K562 (cell line): ENCODE data around the gene PRCD. TPM values are rescaled to one million over a fixed set of nuclear protein-coding genes. Genes with fewer than 3 reads are reported as not detected.

Source experiments
- ATAC-seq: fragments of 200-7000 bp; cut with Tn5 transposase; 3 replicates; pipeline ENCODE4 v1.9.1; 2020; ENCODE audit warnings: moderate library complexity
- BruUV-seq: library from RNA; stranded (reverse); fragments of 400-500 nt; replicated peaks from 2 replicates; lab custom pipeline; 2021; lab: Mats Ljungman, UMichigan
- CTCF ChIA-PET: fragments of 300-600 bp; formaldehyde crosslinking; extraction: SDS; loops from one replicate; lab custom pipeline; 2021; ENCODE audit warnings: low intra/inter-chr PET ratio; lab: Yijun Ruan, JAX
- POLR2A ChIA-PET: fragments of 300-600, 350-650 bp; sonication (Branson Sonifier 250); formaldehyde crosslinking; extraction: SDS; loops from one replicate; lab custom pipeline; 2021; ENCODE audit warnings: antibody characterized with exemption, inconsistent platforms; lab: Yijun Ruan, JAX
- DNase-seq, 4 experiments: peaks; one replicate each; pipeline versions ENCODE4 v3.0.0 to v3.0.0-alpha.2; 2011 to 2018; ENCODE audit warnings: low spot score in 3 of 4, mixed read lengths in 3 of 4; ENCODE audit errors: extremely low read depth in 1 of 4
- FAIRE-seq: peaks from 2 replicates; lab custom pipeline; 2011; peaks lifted over from hg19 to GRCh38; lab: Jason Lieb, UNC
- H2AFZ ChIP-seq: 2 replicates; pipeline ENCODE4 v1.6.0; 2011; ENCODE audit warnings: low read depth, low read length, control low read depth, inconsistent platforms
- H3K27ac ChIP-seq: fragments of 200-600 bp; 3 replicates; pipeline ENCODE4 v1.8.0; 2011; ENCODE audit warnings: low read depth, mild to moderate bottlenecking, control low read depth, inconsistent platforms, low read length, moderate library complexity, mixed read lengths; ENCODE audit errors: extremely low read depth
- H3K27me3 ChIP-seq, 2 experiments: fragments of 300-600 bp in 1 of 2; 2 replicates in 1 of 2; 3 replicates in 1 of 2; pipeline versions ENCODE4 v1.6.0 to v1.8.0; 2011; ENCODE audit warnings: inconsistent platforms in 2 of 2, low read length in 2 of 2, mild to moderate bottlenecking in 1 of 2, mixed read lengths in 1 of 2, moderate library complexity in 1 of 2; ENCODE audit not compliant: control insufficient read depth in 2 of 2, insufficient read depth in 2 of 2
- H3K36me3 ChIP-seq: fragments of 300-600 bp; 3 replicates; pipeline ENCODE4 v1.8.0; 2011; ENCODE audit warnings: mild to moderate bottlenecking, low read length, inconsistent platforms; ENCODE audit not compliant: control insufficient read depth, insufficient read depth
- H3K4me1 ChIP-seq, 2 experiments: fragments of 200-600 bp in 1 of 2; replicated peaks in 1 of 2; 2 replicates in 1 of 2; 3 replicates in 1 of 2; pipeline versions ENCODE4 v1.5.1 to v1.8.0; 2011; ENCODE audit warnings: inconsistent platforms in 2 of 2, low read length in 2 of 2, mild to moderate bottlenecking in 1 of 2, mixed read lengths in 1 of 2, moderate library complexity in 1 of 2; ENCODE audit not compliant: control insufficient read depth in 2 of 2, insufficient read depth in 2 of 2
- H3K4me2 ChIP-seq: 2 replicates; pipeline ENCODE4 v1.6.1; 2011; ENCODE audit warnings: low read length, control low read depth, inconsistent platforms, mixed read lengths; ENCODE audit not compliant: insufficient read depth
- H3K4me3 ChIP-seq: fragments of 200-600 bp; sonication (generic), shearing (Covaris generic); 2 replicates; pipeline ENCODE4 v1.5.1; 2016; ENCODE audit warnings: control low read depth, inconsistent platforms
- H3K79me2 ChIP-seq: fragments of 200-600 bp; 3 replicates; pipeline ENCODE4 v1.8.0; 2011; ENCODE audit warnings: low read length, inconsistent platforms; ENCODE audit not compliant: control insufficient read depth, insufficient read depth
- H3K9ac ChIP-seq, 2 experiments: 2 replicates each; pipeline versions ENCODE4 v1.6.0 to v1.6.1; 2011; ENCODE audit warnings: low read depth in 2 of 2, low read length in 2 of 2, control low read depth in 1 of 2, inconsistent platforms in 1 of 2, mild to moderate bottlenecking in 1 of 2, mixed read lengths in 1 of 2; ENCODE audit not compliant: insufficient read depth in 1 of 2
- H3K9me1 ChIP-seq: one replicate; pipeline ENCODE4 v1.6.0; 2011; ENCODE audit warnings: inconsistent platforms, mild to moderate bottlenecking, low read length, moderate library complexity; ENCODE audit not compliant: control insufficient read depth, insufficient read depth
- H3K9me3 ChIP-seq: replicated peaks from 2 replicates; pipeline ENCODE4 v1.5.1; 2011; ENCODE audit warnings: low read depth, low read length, inconsistent platforms; ENCODE audit not compliant: control insufficient read depth, insufficient read depth
- H4K20me1 ChIP-seq: replicated peaks from 2 replicates; pipeline ENCODE4 v1.6.1; 2011; ENCODE audit warnings: low read length, inconsistent platforms, mixed read lengths; ENCODE audit not compliant: control insufficient read depth, insufficient read depth
- ZNF174 ChIP-seq: fragments of 250-450 bp; sonication (Bioruptor Pico); IDR thresholded peaks from 2 replicates; pipeline ENCODE4 v1.4.0; 2020; ENCODE audit warnings: mild to moderate bottlenecking
- WGBS: fragments of 100-300 bp; shearing (Covaris generic); methylation state at CpG from one replicate; pipeline ENCODE4 v1.1.6; 2016; ENCODE audit warnings: low coverage, mixed read lengths; ENCODE audit not compliant: insufficient coverage; ENCODE audit errors: missing lambda C conversion rate; 5-methylcytosine and 5-hydroxymethylcytosine counted together
- in situ Hi-C: fragments of 300-500 bp; cut with MboI; formaldehyde crosslinking; loops from 4 replicates; pipeline ENCODE4 v1.15.0; 2018; ENCODE audit warnings: inconsistent platforms, mixed read lengths
- intact Hi-C: fragments of 100-400 bp; cut with micrococcal nuclease; formaldehyde crosslinking; loops from 2 replicates; pipeline ENCODE4 v1.14.2; 2022
- polyA plus RNA-seq, 8 experiments: library from polyadenylated mRNA; depleted of rRNA in 4 of 8; stranded (reverse) in 5 of 8; unstranded in 3 of 8; fragments of >200 nt; fragmentation: Nextera tagmentation in 2 of 8; fragmentation: Illumina TruSeq in 1 of 8; extraction: Ambion mirVana in 2 of 8; extraction: Trizol in 1 of 8; gene quantifications; 2 replicates each; pipeline versions ENCODE4 v1.2.1 to v1.2.3, GENCODE V29; 2011 to 2014; ENCODE audit warnings: inconsistent platforms in 1 of 8, missing spikeins in 1 of 8
- total RNA-seq, 7 experiments: library from RNA; depleted of rRNA in 6 of 7; stranded (reverse); fragments of >200 nt in 6 of 7; fragmentation: Illumina TruSeq in 2 of 7; extraction: Trizol in 2 of 7; gene quantifications; 2 replicates each; pipeline versions ENCODE4 v1.2.1 to v1.2.3, GENCODE V29; 2011 to 2021; ENCODE audit warnings: low replicate concordance in 1 of 7
- TF ChIP-seq, protein P1 (sequence below): fragments of 450-650 bp; formaldehyde crosslinking; IDR thresholded peaks from 2 replicates; pipeline ENCODE4 v1.4.0; 2020; ENCODE audit warnings: mild to moderate bottlenecking, mixed read lengths
- TF ChIP-seq, protein P2 (sequence below): fragments of 200-800 bp; sonication (Bioruptor generic); IDR thresholded peaks from 2 replicates; pipeline ENCODE4 v1.6.1; 2017; ENCODE audit warnings: missing genetic modification characterization, missing compliant biosample characterization

The PRCD gene
- total and polyA plus RNA-seq, 9 of the 15 experiments (the other 6 are each of a cell fraction or from before 2014, with no cell fraction given) = 0.20 to 0.25 (median 0.21) TPM; not detected in 6

DNA sequence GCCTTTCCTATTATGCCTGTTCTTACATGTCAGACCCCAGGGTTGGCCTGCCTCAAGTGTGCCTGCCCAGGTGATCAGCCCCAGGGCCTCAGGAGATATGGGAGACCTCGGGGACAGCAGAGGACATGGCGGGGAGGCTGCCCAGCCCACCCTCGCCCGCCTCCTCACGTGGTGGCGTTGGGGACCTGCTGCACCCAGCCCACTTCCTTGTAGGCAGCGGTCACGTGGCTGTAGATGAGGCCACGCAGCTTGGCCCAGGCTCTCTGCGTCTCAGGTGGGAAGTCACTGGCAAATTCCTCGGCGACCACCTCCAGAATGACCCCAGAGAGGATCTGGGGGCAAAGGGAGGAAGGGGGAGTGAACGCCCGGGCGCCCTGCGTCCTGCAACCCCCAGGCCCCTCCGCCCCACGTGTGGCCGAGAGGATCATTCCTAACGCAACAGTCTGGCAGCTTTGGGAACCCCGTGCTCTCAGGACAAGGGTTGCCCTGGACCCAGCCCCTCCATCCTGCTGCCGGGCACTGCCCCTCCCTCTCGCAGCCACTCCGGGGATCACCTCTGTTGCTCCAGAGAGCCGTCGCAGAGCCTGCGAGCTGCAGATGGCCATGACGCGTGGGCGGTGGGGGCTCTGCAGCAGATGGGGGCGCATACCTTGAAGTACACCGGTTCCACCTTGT, 8.9 kb upstream of the PRCD start (continued):
- TF ChIP-seq, protein P1, sequence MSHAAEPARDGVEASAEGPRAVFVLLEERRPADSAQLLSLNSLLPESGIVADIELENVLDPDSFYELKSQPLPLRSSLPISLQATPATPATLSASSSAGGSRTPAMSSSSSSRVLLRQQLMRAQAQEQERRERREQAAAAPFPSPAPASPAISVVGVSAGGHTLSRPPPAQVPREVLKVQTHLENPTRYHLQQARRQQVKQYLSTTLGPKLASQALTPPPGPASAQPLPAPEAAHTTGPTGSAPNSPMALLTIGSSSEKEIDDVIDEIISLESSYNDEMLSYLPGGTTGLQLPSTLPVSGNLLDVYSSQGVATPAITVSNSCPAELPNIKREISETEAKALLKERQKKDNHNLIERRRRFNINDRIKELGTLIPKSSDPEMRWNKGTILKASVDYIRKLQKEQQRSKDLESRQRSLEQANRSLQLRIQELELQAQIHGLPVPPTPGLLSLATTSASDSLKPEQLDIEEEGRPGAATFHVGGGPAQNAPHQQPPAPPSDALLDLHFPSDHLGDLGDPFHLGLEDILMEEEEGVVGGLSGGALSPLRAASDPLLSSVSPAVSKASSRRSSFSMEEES (CRISPR knock-in tag) = no peak
- TF ChIP-seq, all 486 proteins: peak for 2

DNA sequence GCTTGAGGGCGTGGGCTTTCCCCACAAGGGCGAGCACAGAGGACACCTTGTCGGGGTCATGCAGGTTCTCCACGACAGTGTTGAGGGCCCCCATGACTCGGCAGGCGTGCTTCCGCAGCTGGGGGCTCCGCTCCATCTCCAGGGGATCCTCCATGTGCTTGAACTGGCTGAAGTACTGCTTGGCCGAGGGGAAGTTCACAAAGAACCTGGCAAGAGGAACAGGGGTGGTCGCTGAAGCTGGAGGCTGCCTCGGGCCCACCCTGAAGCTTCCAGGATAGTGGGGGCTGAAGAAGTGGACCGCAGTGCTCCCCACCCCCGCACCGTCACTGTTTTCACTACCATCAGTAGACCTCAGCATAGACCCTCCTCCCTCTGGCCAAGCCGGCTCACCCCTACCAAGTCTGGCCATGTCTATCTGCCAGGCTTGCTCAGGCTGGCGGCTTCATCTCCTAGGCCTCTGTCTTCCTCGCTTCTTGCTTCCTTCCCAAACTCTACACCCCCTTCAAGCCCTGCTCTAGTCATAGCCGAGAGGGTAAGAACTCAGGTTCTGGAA, 8.3 kb upstream of the PRCD start:
- no peaks in the 10 kb centered on the region for H3K27me3 ChIP-seq
- H3K27ac ChIP-seq = no peak overlapping the region
- POLR2A ChIA-PET = interaction anchor here (0.6 to 0.7 kb wide), 4 partner anchors 25 to 635 kb away, joined by 3 to 4 read pairs (median 3); no protein-coding TSS in a partner anchor
- no peak for FAIRE-seq
- no peak for ATAC-seq
- in situ Hi-C loops = no loop called here
- intact Hi-C loops = no loop called here
- H3K9ac ChIP-seq = peak overlapping the region in 1 of 2 experiments; percentile 90; a peak in 3 of 4 replicates
- H3K9me3 ChIP-seq = no peaks in the 10 kb centered on the region
- no peaks in the 10 kb centered on the region for H3K79me2 ChIP-seq
- no TSS peak for BruUV-seq
- H4K20me1 ChIP-seq = no peaks in the 10 kb centered on the region
- no peak overlapping the region for H3K4me3 ChIP-seq
- H3K4me1 ChIP-seq = peaks cover 30 to 62% of the 10 kb centered on the region in 2 experiments
- DNase-seq = no peak
- H3K4me2 ChIP-seq = no peak overlapping the region
- H2AFZ ChIP-seq = peak overlapping the region; percentile 97
- WGBS = 77% methylated on average over 17 of the region's 18 CpGs
- CTCF ChIA-PET = no interaction called here
- no peaks in the 10 kb centered on the region; the same call in 2 of the 3 replicates for H3K36me3 ChIP-seq
- TF ChIP-seq ZNF174 (CRISPR knock-in tag) = no peak
- TF ChIP-seq, protein P2, sequence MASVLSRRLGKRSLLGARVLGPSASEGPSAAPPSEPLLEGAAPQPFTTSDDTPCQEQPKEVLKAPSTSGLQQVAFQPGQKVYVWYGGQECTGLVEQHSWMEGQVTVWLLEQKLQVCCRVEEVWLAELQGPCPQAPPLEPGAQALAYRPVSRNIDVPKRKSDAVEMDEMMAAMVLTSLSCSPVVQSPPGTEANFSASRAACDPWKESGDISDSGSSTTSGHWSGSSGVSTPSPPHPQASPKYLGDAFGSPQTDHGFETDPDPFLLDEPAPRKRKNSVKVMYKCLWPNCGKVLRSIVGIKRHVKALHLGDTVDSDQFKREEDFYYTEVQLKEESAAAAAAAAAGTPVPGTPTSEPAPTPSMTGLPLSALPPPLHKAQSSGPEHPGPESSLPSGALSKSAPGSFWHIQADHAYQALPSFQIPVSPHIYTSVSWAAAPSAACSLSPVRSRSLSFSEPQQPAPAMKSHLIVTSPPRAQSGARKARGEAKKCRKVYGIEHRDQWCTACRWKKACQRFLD (CRISPR knock-in tag) = no peak
- H3K9me1 ChIP-seq = no peaks in the 10 kb centered on the region
